Superior temporal gyrus (tissue), 1 donor: ENCODE measurements around the gene HINFP.
"Not testable (repeated sequence)": the region's sequence is repeated elsewhere in the genome, so short reads cannot be mapped to it uniquely, and the experiment has no call there.

ENCODE experiments used
- DNase-seq: peaks from one replicate; pipeline ENCODE4 v3.0.0-alpha.2; 2016; ENCODE audit errors: extremely low spot score

HINFP gene

GRCh38 chr11:119100246-119100970, 21.0 kb upstream of the HINFP start:
- DNase-seq, result peak; percentile 37

DNA sequence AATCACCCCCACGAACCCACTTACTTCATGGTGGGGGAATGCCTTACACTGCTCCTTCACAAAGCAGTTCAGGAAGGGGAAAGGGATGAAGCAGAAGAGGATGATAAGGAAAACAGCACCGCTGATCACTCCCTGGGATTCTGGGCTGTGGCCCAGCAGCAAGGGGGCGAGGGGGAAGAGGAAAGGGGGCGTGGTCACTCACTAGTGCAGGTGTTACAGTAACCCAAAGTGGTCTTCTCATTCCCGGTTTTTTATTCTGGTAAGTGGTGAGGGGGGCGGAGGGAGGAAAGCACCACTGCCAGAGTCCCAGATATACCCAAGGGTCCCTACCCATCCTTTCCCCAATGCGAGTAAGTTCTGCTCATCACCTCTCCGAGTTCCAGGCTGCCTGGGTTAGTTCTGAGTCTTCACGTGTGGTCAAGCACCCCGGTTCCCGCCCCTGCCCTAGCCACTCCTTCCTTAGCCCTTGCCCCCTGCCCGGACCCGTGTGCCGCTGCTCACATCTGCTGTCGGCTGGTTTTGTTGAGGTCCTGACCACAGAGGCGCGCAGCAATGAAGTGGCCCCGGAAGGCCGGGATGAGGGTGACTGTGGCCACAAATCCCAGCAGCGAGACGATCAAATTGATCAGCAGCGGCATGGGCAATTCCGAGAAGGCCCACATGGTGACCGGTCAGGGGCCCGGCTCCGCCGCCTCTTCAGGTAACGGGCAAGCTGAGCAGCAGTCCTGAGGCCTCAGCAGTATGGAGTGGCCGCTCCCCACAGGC, 20.2 kb upstream of the HINFP start:
- no peak for DNase-seq

GRCh38 chr11:119101759-119102423, 19.5 kb upstream of the HINFP start, which contains the start of gene DPAGT1:
Gene DPAGT1, minus strand, starts transcription at chr11:119101853. Its CDS starts 198 bp downstream, at chr11:119101655.
- peak; percentile 98 for DNase-seq

GRCh38 chr11:119103161-119103664, 18.2 kb upstream of the HINFP start:
- not testable (repeated sequence) for DNase-seq

GRCh38 chr11:119103793-119104192, 17.6 kb upstream of the HINFP start:
- DNase-seq, result peak; percentile 31

DNA sequence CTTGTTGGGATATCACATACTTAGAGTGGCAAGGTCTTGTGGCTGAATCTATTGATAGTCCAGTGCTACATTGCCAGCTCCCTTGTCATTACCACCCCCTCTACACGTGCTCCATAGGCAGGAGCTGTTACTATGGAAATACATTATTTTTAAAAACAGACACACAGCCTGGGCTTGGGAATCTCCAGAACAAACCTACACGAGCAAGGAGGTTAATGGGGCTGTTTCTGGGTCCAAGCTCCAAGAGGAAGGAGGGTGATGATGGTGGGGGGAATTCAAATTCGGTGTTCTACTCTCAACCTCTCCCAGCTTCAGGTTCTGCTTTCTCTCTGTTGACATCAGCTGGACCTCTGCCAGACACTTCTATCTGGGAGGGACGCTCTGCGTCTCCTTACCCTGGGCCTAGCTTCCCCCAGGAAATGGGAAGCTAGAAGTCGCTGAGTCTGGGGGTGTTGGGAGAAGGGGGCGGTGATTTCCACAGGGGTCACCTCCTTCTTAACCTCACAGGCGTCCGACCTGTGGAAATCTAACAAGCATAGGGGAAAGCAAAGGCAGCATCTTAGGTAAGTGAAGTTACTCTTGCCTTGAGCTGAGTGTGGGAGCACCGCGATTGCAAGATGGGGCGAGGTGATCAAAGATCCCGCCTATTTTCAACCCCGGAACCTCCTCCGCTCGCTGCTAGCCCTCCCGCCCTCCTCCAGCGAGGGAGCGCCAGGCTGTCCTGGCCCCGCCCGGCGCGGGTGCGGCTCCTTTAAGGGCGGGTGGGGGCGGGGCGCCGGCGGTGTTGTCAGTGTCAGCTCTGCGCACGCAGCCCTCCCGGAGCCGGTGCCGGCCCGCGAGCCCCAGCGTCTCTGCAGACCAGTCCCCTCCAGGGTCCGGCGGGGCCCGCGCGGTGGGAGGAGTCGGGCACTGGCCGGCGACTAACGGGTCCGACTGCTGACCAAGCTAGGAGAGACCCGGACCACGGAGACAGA, 14.5 kb upstream of the HINFP start, which contains the start of gene C2CD2L:
TSS of gene C2CD2L (plus strand) at position 781 of the 974 bp plus-strand sequence. CDS start 398 bp downstream, outside the sequence.
- DNase-seq, result peak; percentile 84

GRCh38 chr11:119107538-119108145, 13.7 kb upstream of the HINFP start:
- DNase-seq, result no peak

DNA sequence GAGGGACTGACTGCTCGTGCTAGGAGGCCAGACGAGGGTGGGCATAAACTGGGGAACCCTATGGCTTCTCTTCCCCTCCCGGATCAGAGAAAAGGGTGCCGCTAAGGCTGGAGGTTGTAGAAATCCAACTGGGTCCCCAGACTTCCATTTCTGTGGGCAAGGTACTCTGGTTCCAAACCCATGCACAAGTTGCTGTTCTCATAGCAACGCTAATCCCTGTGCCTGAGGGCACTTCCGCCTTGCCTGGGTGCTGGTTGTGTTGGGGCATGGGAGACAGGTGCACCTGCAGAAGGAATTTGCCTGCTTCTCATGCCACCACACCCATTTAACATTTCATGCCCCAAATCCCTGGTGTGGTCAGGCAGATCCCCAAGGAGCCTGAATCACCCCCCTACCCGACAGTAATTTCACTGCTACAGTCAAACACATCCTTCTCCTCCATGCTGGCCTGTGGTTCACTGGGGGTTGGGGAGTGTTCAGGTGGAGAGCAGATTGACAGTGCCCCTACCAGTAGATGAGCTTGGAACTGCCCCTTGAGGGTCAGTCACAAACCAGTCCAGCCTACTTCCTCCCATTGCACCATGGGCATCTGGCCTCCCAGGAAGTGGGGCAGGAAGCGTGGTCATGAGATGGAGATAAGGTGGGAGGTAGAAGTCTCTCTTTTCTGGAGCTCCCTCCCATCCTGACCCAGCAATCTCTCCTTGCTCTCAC, 13.1 kb upstream of the HINFP start:
- DNase-seq, result no peak

DNA sequence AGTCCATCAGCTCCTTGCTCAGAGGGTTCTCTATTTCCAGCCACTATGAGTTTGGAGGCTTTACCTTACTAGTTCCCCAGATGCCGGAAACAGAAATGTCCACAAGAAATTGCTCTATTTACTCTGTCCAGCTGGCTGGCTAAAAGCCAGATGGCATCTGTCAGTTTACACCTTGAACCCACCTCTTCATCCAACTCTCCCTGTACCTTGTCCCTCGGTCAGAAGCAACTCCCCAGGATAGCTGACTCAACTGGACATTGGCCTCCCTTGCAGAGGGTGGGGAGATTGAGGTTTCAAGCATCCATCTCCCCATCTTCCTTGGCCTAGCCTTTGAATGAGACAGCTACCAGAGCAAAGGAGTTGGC, 12.5 kb upstream of the HINFP start:
- no peak for DNase-seq

DNA sequence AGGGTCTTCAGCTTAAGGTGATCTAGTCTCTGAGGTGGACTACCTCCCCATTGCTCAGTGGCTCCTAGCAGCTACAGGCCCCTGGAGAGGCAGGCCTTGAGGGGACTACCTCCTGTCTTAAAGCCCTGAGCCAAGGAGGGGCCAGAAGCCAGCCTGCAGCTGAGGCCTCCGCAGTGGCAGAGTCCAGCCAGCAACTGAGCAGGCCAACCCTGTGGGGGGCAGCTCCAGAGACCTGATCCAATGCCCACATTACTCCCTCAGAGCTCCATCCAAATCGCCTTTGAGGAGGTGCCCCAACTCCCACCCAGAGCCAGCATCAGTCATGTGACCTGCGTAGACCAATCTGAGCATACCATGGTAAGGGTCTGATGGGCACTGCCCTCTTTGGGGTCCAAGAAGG, 11.5 kb upstream of the HINFP start:
- no peak for DNase-seq

DNA sequence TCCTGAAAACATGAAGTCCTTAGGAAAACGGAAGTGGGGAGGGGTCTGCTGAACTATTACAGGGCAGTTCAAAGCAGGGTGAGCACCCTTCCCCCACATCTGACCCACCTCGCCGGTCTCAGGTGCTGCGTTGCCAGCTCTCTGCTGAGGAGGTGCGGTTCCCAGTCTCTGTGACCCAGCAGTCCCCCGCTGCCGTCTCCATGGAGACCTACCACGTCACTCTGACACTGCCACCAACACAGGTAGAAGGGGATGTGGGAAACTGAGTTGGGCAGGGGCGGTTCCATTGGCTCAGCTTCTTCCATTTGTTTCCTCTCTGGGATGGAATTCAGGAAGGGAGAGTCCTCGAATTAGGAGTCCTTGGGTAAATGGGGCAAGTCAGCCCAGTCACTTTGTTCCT, 10.9 kb upstream of the HINFP start:
- DNase-seq, result no peak

GRCh38 chr11:119111361-119111925, 9.9 kb upstream of the HINFP start:
- DNase-seq, result no peak

- no peak for DNase-seq
Observed at GRCh38 chr11:119112314-119113020, 8.9 kb upstream of the HINFP start.

DNA sequence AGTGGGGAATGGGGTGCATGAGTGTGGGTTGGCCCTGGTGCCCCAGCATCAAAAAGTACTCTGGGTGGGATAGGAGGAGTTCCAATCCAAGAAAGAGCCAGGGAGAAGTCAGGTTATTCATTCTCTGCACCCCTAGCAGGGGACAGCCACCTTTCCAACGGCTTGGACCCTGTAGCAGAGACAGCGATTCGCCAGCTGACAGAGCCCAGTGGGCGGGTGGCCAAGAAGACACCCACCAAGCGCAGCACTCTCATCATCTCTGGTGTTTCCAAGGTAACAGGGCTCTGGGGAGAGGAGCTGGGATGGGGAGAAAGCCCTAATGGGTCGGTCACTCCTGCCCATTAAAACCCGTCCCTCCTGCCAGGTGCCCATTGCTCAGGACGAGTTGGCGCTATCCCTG, 7.7 kb upstream of the HINFP start:
- no peak for DNase-seq

GRCh38 chr11:119114351-119114750, 7.0 kb upstream of the HINFP start:
- no peak for DNase-seq

DNA sequence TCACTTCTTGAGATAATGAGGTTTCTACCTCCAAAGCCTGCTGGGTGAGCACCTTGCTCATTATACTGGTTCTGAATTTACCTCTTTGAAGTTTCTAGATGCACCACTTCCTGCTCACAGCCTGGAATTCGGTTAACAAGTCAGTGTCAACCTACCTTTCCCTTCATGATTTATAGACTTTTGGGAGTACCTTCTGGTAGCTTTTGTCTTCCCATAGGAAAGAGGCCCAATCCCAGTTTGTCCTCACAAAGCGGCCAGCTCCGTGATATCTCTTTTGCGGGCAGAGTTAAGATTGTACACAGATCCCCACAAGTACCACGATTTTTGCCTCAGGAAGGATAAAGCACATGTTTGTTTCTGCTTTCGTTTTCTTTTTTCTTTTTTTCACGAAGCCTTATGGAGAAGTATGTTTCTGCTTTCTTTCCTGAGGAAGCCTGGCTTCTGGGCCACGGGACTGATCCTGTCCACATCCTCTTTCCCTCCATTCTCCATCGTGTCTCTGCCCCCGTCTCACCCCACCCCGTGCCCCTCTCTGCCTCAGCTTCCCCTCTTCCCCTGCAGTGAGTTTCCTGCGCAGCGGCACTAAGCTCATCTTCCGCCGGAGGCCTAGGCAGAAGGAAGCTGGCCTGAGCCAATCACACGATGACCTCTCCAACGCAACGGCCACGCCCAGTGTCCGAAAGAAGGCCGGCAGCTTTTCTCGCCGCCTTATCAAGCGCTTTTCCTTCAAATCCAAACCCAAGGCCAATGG, 5.7 kb upstream of the HINFP start:
- no peak for DNase-seq

DNA sequence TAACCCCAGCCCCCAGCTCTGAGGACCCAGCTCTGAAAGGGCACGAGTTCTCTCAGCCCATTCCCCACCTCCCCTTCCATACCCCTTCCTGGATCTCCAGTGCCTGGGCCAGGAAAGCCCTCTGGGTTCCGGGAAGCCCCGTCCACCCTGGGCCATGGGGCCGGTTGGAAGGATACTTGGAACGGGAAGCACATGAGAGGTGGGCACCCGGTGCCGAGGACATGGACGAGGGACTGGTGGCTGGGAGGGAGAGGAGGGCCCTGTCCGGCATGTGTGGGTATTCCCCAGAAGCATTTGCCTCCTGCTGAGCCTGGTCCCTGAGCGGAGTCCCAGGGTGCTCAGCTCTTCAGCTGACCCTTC, 5.2 kb upstream of the HINFP start:
- DNase-seq, result no peak

GRCh38 chr11:119116601-119117000, 4.8 kb upstream of the HINFP start:
- DNase-seq, result no peak
